ENCODE data around the gene SH3GL1.

SH3GL1 gene

GRCh38 chr19:4362831-4363545 lies 37.4 kb downstream of the SH3GL1 start:
- intact Hi-C loops (cut with micrococcal nuclease) = no loop called here
- H3K27ac Mint-ChIP-seq = no peak overlapping the region
- no peak overlapping the region for H3K4me3 Mint-ChIP-seq
- no peaks in the 10 kb centered on the region for H3K9me3 Mint-ChIP-seq
- H3K4me1 Mint-ChIP-seq (ENCODE audit: low read depth) = peaks cover 34% of the 10 kb centered on the region
- peaks cover 100% of the 10 kb centered on the region for H3K36me3 Mint-ChIP-seq (ENCODE audit: low read depth)
- no peaks in the 10 kb centered on the region for H3K27me3 Mint-ChIP-seq

GRCh38 chr19:4362101-4362828 lies 38.1 kb downstream of the SH3GL1 start:
- peaks cover 26% of the 10 kb centered on the region for H3K4me1 Mint-ChIP-seq (ENCODE audit: low read depth)
- H3K9me3 Mint-ChIP-seq = no peaks in the 10 kb centered on the region
- H3K27me3 Mint-ChIP-seq = no peaks in the 10 kb centered on the region
- H3K27ac Mint-ChIP-seq = no peak overlapping the region
- H3K36me3 Mint-ChIP-seq (ENCODE audit: low read depth) = peaks cover 100% of the 10 kb centered on the region
- no peak overlapping the region for H3K4me3 Mint-ChIP-seq
- intact Hi-C loops (cut with micrococcal nuclease) = no loop called here

GRCh38 chr19:4361152-4362046 lies 38.9 kb downstream of the SH3GL1 start:
- Mint-ChIP-seq H3K9me3 (no peaks in the 10 kb centered on the region), H3K27me3 (no peaks in the 10 kb centered on the region), H3K4me1 (ENCODE audit: low read depth) (peaks cover 18% of the 10 kb centered on the region), H3K27ac (peak overlapping the region; percentile 41), H3K36me3 (ENCODE audit: low read depth) (peaks cover 100% of the 10 kb centered on the region), H3K4me3 (no peak overlapping the region)
- intact Hi-C loops (cut with micrococcal nuclease) = no loop called here

GRCh38 chr19:4360641-4361151 lies 39.7 kb downstream of the SH3GL1 start:
- intact Hi-C loops (cut with micrococcal nuclease) = no loop called here
- no peaks in the 10 kb centered on the region for H3K9me3 Mint-ChIP-seq
- peak overlapping the region; percentile 41 for H3K27ac Mint-ChIP-seq
- peaks cover 100% of the 10 kb centered on the region for H3K36me3 Mint-ChIP-seq (ENCODE audit: low read depth)
- H3K4me1 Mint-ChIP-seq (ENCODE audit: low read depth) = peaks cover 11% of the 10 kb centered on the region
- H3K4me3 Mint-ChIP-seq = no peak overlapping the region
- H3K27me3 Mint-ChIP-seq = no peaks in the 10 kb centered on the region

- Mint-ChIP-seq H3K36me3 (ENCODE audit: low read depth) (peaks cover 100% of the 10 kb centered on the region), H3K4me3 (no peak overlapping the region), H3K27ac (peak overlapping the region; percentile 41), H3K27me3 (no peaks in the 10 kb centered on the region), H3K9me3 (no peaks in the 10 kb centered on the region), H3K4me1 (ENCODE audit: low read depth) (peaks cover 9% of the 10 kb centered on the region)
- intact Hi-C loops (cut with micrococcal nuclease) = no loop called here
Observed at GRCh38 chr19:4360081-4360569, 40.2 kb downstream of the SH3GL1 start.

GRCh38 chr19:4359627-4360000 lies 40.7 kb downstream of the SH3GL1 start:
- no peak overlapping the region for H3K27ac Mint-ChIP-seq
- intact Hi-C loops (cut with micrococcal nuclease) = no loop called here
- no peaks in the 10 kb centered on the region for H3K9me3 Mint-ChIP-seq
- no peaks in the 10 kb centered on the region for H3K27me3 Mint-ChIP-seq
- peaks cover 9% of the 10 kb centered on the region for H3K4me1 Mint-ChIP-seq (ENCODE audit: low read depth)
- H3K4me3 Mint-ChIP-seq = no peak overlapping the region
- H3K36me3 Mint-ChIP-seq (ENCODE audit: low read depth) = peaks cover 100% of the 10 kb centered on the region

GRCh38 chr19:4358709-4359626 lies 41.4 kb downstream of the SH3GL1 start:
- peaks cover 100% of the 10 kb centered on the region for H3K36me3 Mint-ChIP-seq (ENCODE audit: low read depth)
- no peaks in the 10 kb centered on the region for H3K9me3 Mint-ChIP-seq
- H3K27ac Mint-ChIP-seq = no peak overlapping the region
- peaks cover 9% of the 10 kb centered on the region for H3K4me1 Mint-ChIP-seq (ENCODE audit: low read depth)
- intact Hi-C loops (cut with micrococcal nuclease) = no loop called here
- H3K4me3 Mint-ChIP-seq = no peak overlapping the region
- no peaks in the 10 kb centered on the region for H3K27me3 Mint-ChIP-seq

GRCh38 chr19:4357921-4358326 lies 42.4 kb downstream of the SH3GL1 start:
- peaks cover 100% of the 10 kb centered on the region for H3K36me3 Mint-ChIP-seq (ENCODE audit: low read depth)
- H3K4me1 Mint-ChIP-seq (ENCODE audit: low read depth) = peaks cover 9% of the 10 kb centered on the region
- H3K4me3 Mint-ChIP-seq = no peak overlapping the region
- no peaks in the 10 kb centered on the region for H3K9me3 Mint-ChIP-seq
- H3K27me3 Mint-ChIP-seq = no peaks in the 10 kb centered on the region
- intact Hi-C loops (cut with micrococcal nuclease) = no loop called here
- no peak overlapping the region for H3K27ac Mint-ChIP-seq

- no peak overlapping the region for H3K4me3 Mint-ChIP-seq
- intact Hi-C loops (cut with micrococcal nuclease) = no loop called here
Observed at GRCh38 chr19:4357095-4357797, 43.1 kb downstream of the SH3GL1 start.

GRCh38 chr19:4354897-4355296 lies 45.5 kb downstream of the SH3GL1 start:
- intact Hi-C loops (cut with micrococcal nuclease) = no loop called here
- Mint-ChIP-seq H3K27ac (no peak overlapping the region), H3K36me3 (ENCODE audit: low read depth) (peaks cover 93% of the 10 kb centered on the region), H3K4me1 (ENCODE audit: low read depth) (peaks cover 5% of the 10 kb centered on the region), H3K9me3 (no peaks in the 10 kb centered on the region), H3K27me3 (no peaks in the 10 kb centered on the region), H3K4me3 (no peak overlapping the region)

More at GRCh38 chr19:4357095-4357797, 43.1 kb downstream of the SH3GL1 start:
- Mint-ChIP-seq H3K36me3 (ENCODE audit: low read depth) (peaks cover 99% of the 10 kb centered on the region), H3K4me1 (ENCODE audit: low read depth) (peaks cover 14% of the 10 kb centered on the region), H3K9me3 (no peaks in the 10 kb centered on the region), H3K27ac (no peak overlapping the region), H3K27me3 (no peaks in the 10 kb centered on the region)

- intact Hi-C loops (cut with micrococcal nuclease) = no loop called here
- no peak overlapping the region for H3K4me3 Mint-ChIP-seq
- H3K9me3 Mint-ChIP-seq = no peaks in the 10 kb centered on the region
- no peaks in the 10 kb centered on the region for H3K27me3 Mint-ChIP-seq
- no peak overlapping the region for H3K27ac Mint-ChIP-seq
- peaks cover 93% of the 10 kb centered on the region for H3K36me3 Mint-ChIP-seq (ENCODE audit: low read depth)
- H3K4me1 Mint-ChIP-seq (ENCODE audit: low read depth) = peaks cover 5% of the 10 kb centered on the region
Observed at GRCh38 chr19:4354282-4354681, 46.1 kb downstream of the SH3GL1 start.

- Mint-ChIP-seq H3K27me3 (no peaks in the 10 kb centered on the region), H3K27ac (peak overlapping the region; percentile 24), H3K4me1 (ENCODE audit: low read depth) (peaks cover 5% of the 10 kb centered on the region), H3K4me3 (no peak overlapping the region), H3K9me3 (no peaks in the 10 kb centered on the region), H3K36me3 (ENCODE audit: low read depth) (peaks cover 93% of the 10 kb centered on the region)
- intact Hi-C loops (cut with micrococcal nuclease) = loop anchor here (1.0 kb wide), 1 partner anchor 85 kb away; no protein-coding TSS in a partner anchor
Observed at GRCh38 chr19:4352701-4353121, 47.6 kb downstream of the SH3GL1 start.
